ENCODE measurements around the gene SLC32A1. TPM values are rescaled to one million over a fixed set of nuclear protein-coding genes. Genes with fewer than 3 reads are reported as not detected.

Gene SLC32A1
- total and polyA plus RNA-seq, 2 donors (not counting 3 experiments of a cell fraction or from before 2014, with no cell fraction given) = 0.04 TPM; not detected in 1

DNA sequence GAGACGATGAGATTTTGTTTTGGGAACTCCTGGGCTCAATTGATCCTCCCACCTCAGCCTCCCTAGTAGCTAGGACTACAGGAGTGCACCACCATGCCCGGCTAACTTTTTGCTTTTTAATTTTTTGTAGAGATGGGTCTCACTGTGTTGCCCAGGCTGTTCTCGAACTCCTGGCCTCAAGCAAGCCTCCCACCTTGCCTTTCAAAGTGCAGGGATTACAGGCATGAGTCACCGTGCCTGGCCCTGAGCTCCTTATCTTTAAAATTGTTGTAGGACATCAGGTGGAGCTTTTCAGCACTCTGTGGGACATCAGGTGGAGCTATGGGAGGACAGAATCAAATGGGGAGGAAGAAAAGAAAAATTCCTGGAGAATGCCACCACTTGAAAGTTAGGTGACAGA is 36.7 kb downstream of the SLC32A1 start:
- Histone ChIP-seq H3K9me3 (replicated peaks; ENCODE audit: control insufficient read depth, insufficient read depth, low read length) (no peaks in the 10 kb centered on the region), H3K4me1 (ENCODE audit: control insufficient read depth, extremely low read depth, insufficient read depth, low read length) (peaks cover 21% of the 10 kb centered on the region), H3K36me3 (ENCODE audit: control insufficient read depth in 2 of 2, extremely low read depth in 1 of 2, insufficient read depth in 2 of 2, low read length in 2 of 2) (peaks cover 6 to 11% of the 10 kb centered on the region in 2 experiments), H3K27ac (ENCODE audit: insufficient read depth, low read depth, low read length) (no peak overlapping the region), H3K9ac (replicated peaks; ENCODE audit: extremely low read depth, insufficient read depth, low read length) (no peak overlapping the region), H4K20me1 (replicated peaks; ENCODE audit: control insufficient read depth, extremely low read depth, insufficient read depth, low read length) (no peaks in the 10 kb centered on the region), H3K27me3 (ENCODE audit: control insufficient read depth in 2 of 2, insufficient read depth in 2 of 2, low read length in 2 of 2) (no peaks in the 10 kb centered on the region), H3K4me3 (replicated peaks in 1 of 3; ENCODE audit: insufficient read depth in 1 of 3, low read depth in 1 of 3, low read length in 3 of 3) (no peak overlapping the region), H3K9me1 (replicated peaks; ENCODE audit: control insufficient read depth, extremely low read depth, insufficient read depth, low read length) (no peaks in the 10 kb centered on the region), H3K79me2 (ENCODE audit: control insufficient read depth, insufficient read depth, low read length) (no peaks in the 10 kb centered on the region), H2AFZ (ENCODE audit: low read depth, low read length) (no peak overlapping the region), H3K4me2 (ENCODE audit: insufficient read depth, low read length) (no peak overlapping the region)
- dilution Hi-C loops (cut with MboI; ENCODE audit: extremely low pct_ligation_motif_present, low sequenced_read_pairs) (no loop called here), intact Hi-C loops (cut with micrococcal nuclease) (no loop called here)
- FAIRE-seq = no peak
- no peak for DNase-seq (ENCODE audit: low read depth, low spot score)
- CTCF ChIA-PET = interaction anchor here (1.0 to 1.9 kb wide), 3 partner anchors 10 to 289 kb away, joined by 3 to 6 read pairs (median 4); no protein-coding TSS in a partner anchor
- TF ChIP-seq POLR2A (IDR thresholded peaks at IDR 0.05; ENCODE audit: low read depth, low read length) (no peak), POLR2AphosphoS5 (IDR thresholded peaks at IDR 0.05; ENCODE audit: insufficient read depth, low read depth, low read length) (no peak), EZH2 (IDR thresholded peaks at IDR 0.05; ENCODE audit: borderline replicate concordance, low read depth, low read length, severe bottlenecking) (no peak), JUN (IDR thresholded peaks at IDR 0.05; ENCODE audit: borderline replicate concordance, insufficient read depth, insufficient read length, low read depth) (no peak), CTCF (IDR thresholded peaks at IDR 0.05; ENCODE audit: extremely low read depth in 1 of 2, insufficient read depth in 1 of 2, low read depth in 1 of 2, low read length in 2 of 2) (no peak)
- BruUV-seq (replicated peaks) = no TSS peak
- POLR2A ChIA-PET = interaction anchor here (1.0 kb wide), 1 partner anchor 44 kb away, joined by 3 read pairs; the partner anchor contains the start of gene PPP1R16B

DNA sequence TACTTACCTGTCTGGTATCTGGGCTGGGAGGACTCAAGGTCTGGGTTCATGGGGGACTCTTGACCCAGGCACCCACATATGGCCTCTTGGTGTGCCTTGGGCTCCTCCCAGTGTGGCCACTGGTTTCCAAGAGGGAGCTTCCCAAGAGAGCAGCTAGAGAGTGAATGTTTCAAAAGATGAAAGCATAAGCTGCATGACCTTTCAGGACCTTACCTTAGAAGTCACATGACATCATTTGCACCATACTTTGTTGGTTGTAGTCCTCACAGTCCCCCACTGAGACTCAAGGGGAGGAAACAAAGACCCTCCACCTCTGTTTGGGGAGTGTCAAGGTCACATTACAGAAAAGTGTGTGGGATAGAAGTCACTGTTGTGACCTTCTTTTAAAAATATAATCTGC is 37.9 kb downstream of the SLC32A1 start:
- POLR2A ChIA-PET = interaction anchor here (0.6 kb wide), 1 partner anchor 169 kb away, joined by 3 read pairs; no protein-coding TSS in a partner anchor
- DNase-seq (ENCODE audit: low read depth, low spot score) = no peak
- intact Hi-C loops (cut with micrococcal nuclease) = no loop called here

More for the DNA sequence above, 37.9 kb downstream of the SLC32A1 start:
- Histone ChIP-seq H3K9ac (replicated peaks; ENCODE audit: extremely low read depth, insufficient read depth, low read length) (no peak overlapping the region), H3K9me3 (replicated peaks; ENCODE audit: control insufficient read depth, insufficient read depth, low read length) (no peaks in the 10 kb centered on the region), H3K4me2 (ENCODE audit: insufficient read depth, low read length) (no peak overlapping the region), H3K4me3 (replicated peaks in 1 of 3; ENCODE audit: insufficient read depth in 1 of 3, low read depth in 1 of 3, low read length in 3 of 3) (no peak overlapping the region), H3K27ac (ENCODE audit: insufficient read depth, low read depth, low read length) (no peak overlapping the region), H3K27me3 (ENCODE audit: control insufficient read depth in 2 of 2, insufficient read depth in 2 of 2, low read length in 2 of 2) (no peaks in the 10 kb centered on the region), H3K36me3 (ENCODE audit: control insufficient read depth in 2 of 2, extremely low read depth in 1 of 2, insufficient read depth in 2 of 2, low read length in 2 of 2) (peaks cover 6 to 9% of the 10 kb centered on the region in 2 experiments), H4K20me1 (replicated peaks; ENCODE audit: control insufficient read depth, extremely low read depth, insufficient read depth, low read length) (no peaks in the 10 kb centered on the region), H3K9me1 (replicated peaks; ENCODE audit: control insufficient read depth, extremely low read depth, insufficient read depth, low read length) (no peaks in the 10 kb centered on the region), H3K4me1 (ENCODE audit: control insufficient read depth, extremely low read depth, insufficient read depth, low read length) (peaks cover 17% of the 10 kb centered on the region), H3K79me2 (ENCODE audit: control insufficient read depth, insufficient read depth, low read length) (no peaks in the 10 kb centered on the region), H2AFZ (ENCODE audit: low read depth, low read length) (no peak overlapping the region)
- no peak for TF ChIP-seq GATA2 (IDR thresholded peaks at IDR 0.05; ENCODE audit: insufficient read depth, insufficient read length, low read depth, low read length)
- TF ChIP-seq JUN (IDR thresholded peaks at IDR 0.05; ENCODE audit: borderline replicate concordance, insufficient read depth, insufficient read length, low read depth) = no peak
- TF ChIP-seq FOS (IDR thresholded peaks at IDR 0.05; ENCODE audit: borderline replicate concordance, insufficient read depth, low read length) = no peak
- TF ChIP-seq MYC (IDR thresholded peaks at IDR 0.05; ENCODE audit: low read depth, low read length) = no peak
- no peak for TF ChIP-seq POLR2A (IDR thresholded peaks at IDR 0.05; ENCODE audit: low read depth, low read length)
- TF ChIP-seq POLR2AphosphoS5 (IDR thresholded peaks at IDR 0.05; ENCODE audit: insufficient read depth, low read depth, low read length) = no peak
- CTCF ChIA-PET = interaction anchor here (1.7 to 2.0 kb wide), 4 partner anchors 10 to 36 kb away, joined by 4 to 6 read pairs (median 4); no protein-coding TSS in a partner anchor
- BruUV-seq (replicated peaks) = no TSS peak
- dilution Hi-C loops (cut with MboI; ENCODE audit: extremely low pct_ligation_motif_present, low sequenced_read_pairs) = no loop called here
- no peak for FAIRE-seq

Measured in endothelial cell of umbilical vein (primary cell).